ENCODE measurements around the gene GASK1A. TPM values are rescaled to one million over a fixed set of nuclear protein-coding genes. Genes with fewer than 3 reads are reported as not detected.
A peak's percentile ranks its signal among the peaks of the same experiment; 100 is the strongest.

The GASK1A gene
- total RNA-seq, 1 donor from 2014 or later, result 25.8 TPM

- H3K4me1 ChIP-seq, result no peaks in the 10 kb centered on the region
- H3K27ac ChIP-seq, result no peak overlapping the region
- intact Hi-C loops (cut with DNase I), result no loop called here
- DNase-seq (ENCODE audit: low spot score in 2 of 2), result no peak
- TF ChIP-seq, protein P1, sequence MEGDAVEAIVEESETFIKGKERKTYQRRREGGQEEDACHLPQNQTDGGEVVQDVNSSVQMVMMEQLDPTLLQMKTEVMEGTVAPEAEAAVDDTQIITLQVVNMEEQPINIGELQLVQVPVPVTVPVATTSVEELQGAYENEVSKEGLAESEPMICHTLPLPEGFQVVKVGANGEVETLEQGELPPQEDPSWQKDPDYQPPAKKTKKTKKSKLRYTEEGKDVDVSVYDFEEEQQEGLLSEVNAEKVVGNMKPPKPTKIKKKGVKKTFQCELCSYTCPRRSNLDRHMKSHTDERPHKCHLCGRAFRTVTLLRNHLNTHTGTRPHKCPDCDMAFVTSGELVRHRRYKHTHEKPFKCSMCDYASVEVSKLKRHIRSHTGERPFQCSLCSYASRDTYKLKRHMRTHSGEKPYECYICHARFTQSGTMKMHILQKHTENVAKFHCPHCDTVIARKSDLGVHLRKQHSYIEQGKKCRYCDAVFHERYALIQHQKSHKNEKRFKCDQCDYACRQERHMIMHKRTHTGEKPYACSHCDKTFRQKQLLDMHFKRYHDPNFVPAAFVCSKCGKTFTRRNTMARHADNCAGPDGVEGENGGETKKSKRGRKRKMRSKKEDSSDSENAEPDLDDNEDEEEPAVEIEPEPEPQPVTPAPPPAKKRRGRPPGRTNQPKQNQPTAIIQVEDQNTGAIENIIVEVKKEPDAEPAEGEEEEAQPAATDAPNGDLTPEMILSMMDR (IDR thresholded peaks at IDR 0.05), result no peak
- no peaks in the 10 kb centered on the region for H3K36me3 ChIP-seq
- H3K9me3 ChIP-seq, result no peaks in the 10 kb centered on the region
- H3K4me3 ChIP-seq, result no peak overlapping the region
- no peaks in the 10 kb centered on the region for H3K27me3 ChIP-seq
Observed at GRCh38 chr3:43091481-43091880, 112.4 kb downstream of the GASK1A start.

GRCh38 chr3:43093006-43093405 is 113.9 kb downstream of the GASK1A start:
- H3K27me3 ChIP-seq, result no peaks in the 10 kb centered on the region
- H3K36me3 ChIP-seq, result no peaks in the 10 kb centered on the region
- H3K9me3 ChIP-seq, result no peaks in the 10 kb centered on the region
- intact Hi-C loops (cut with DNase I), result no loop called here
- H3K4me1 ChIP-seq, result no peaks in the 10 kb centered on the region
- no peak overlapping the region for H3K27ac ChIP-seq
- no peak overlapping the region for H3K4me3 ChIP-seq
- TF ChIP-seq, protein P1 (IDR thresholded peaks at IDR 0.05), result no peak
- peak in 1 of 2 donors; percentile 58 for DNase-seq (ENCODE audit: low spot score in 2 of 2)

DNA sequence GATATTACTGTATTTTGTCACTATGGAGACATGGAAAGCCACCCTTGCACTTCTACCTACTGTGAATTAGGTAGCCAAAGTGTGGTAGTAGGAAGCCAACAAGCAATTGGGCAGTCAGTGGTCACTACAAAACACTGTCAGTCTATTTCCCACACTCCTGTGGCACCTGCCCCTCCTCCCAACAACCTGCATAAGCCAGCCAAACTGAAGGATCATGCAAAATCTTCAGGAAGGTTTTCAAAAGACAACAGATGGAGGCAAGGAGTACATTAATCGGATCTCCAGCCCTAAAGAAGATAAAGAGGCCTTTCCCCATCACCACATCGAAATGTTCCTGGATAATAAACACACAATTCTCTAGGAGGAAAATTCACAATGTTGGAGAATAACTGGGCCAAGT is 114.9 kb downstream of the GASK1A start:
- no peaks in the 10 kb centered on the region for H3K9me3 ChIP-seq
- no peak overlapping the region for H3K27ac ChIP-seq
- H3K4me3 ChIP-seq, result no peak overlapping the region
- TF ChIP-seq, protein P1 (IDR thresholded peaks at IDR 0.05), result no peak
- no peaks in the 10 kb centered on the region for H3K27me3 ChIP-seq
- DNase-seq (ENCODE audit: low spot score in 2 of 2), result peak in 1 of 2 donors; percentile 1
- intact Hi-C loops (cut with DNase I), result no loop called here
- H3K36me3 ChIP-seq, result no peaks in the 10 kb centered on the region
- H3K4me1 ChIP-seq, result no peaks in the 10 kb centered on the region

DNA sequence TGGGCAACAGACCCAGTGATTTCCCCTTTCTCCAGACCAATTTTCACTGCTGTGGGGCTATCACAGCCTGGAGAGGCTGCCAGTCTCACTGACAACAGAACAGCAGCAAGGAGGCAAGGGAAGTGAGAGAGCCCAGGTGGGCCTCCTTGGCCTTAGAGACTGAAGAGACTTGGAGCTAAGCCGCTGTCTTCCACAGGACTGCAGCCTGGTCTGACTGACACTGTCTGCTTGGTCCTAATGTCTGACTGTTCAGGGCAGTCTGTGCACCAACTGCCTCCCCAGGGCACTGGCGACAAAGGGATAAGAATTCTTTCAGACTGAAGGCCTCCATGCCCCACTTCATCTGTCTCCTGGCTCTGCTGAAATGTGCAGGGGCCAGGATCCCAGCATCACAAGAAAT is 115.3 kb downstream of the GASK1A start:
- peak in 1 of 2 donors; percentile 1 for DNase-seq (ENCODE audit: low spot score in 2 of 2)
- Histone ChIP-seq H3K4me3 (no peak overlapping the region), H3K4me1 (no peaks in the 10 kb centered on the region), H3K36me3 (no peaks in the 10 kb centered on the region), H3K27ac (no peak overlapping the region), H3K27me3 (no peaks in the 10 kb centered on the region), H3K9me3 (no peaks in the 10 kb centered on the region)
- TF ChIP-seq, protein P1 (IDR thresholded peaks at IDR 0.05), result no peak
- intact Hi-C loops (cut with DNase I), result no loop called here

GRCh38 chr3:43094851-43095250 is 115.7 kb downstream of the GASK1A start:
- H3K36me3 ChIP-seq, result no peaks in the 10 kb centered on the region
- peak in 1 of 2 donors; percentile 30 for DNase-seq (ENCODE audit: low spot score in 2 of 2)
- H3K27ac ChIP-seq, result no peak overlapping the region
- no peaks in the 10 kb centered on the region for H3K9me3 ChIP-seq
- TF ChIP-seq, protein P1 (IDR thresholded peaks at IDR 0.05), result no peak
- H3K27me3 ChIP-seq, result no peaks in the 10 kb centered on the region
- intact Hi-C loops (cut with DNase I), result no loop called here
- no peaks in the 10 kb centered on the region for H3K4me1 ChIP-seq
- H3K4me3 ChIP-seq, result no peak overlapping the region

- no peak overlapping the region for H3K4me3 ChIP-seq
- H3K36me3 ChIP-seq, result no peaks in the 10 kb centered on the region
- H3K4me1 ChIP-seq, result no peaks in the 10 kb centered on the region
- intact Hi-C loops (cut with DNase I), result no loop called here
- H3K27ac ChIP-seq, result no peak overlapping the region
- TF ChIP-seq, protein P1 (IDR thresholded peaks at IDR 0.05), result no peak
- DNase-seq (ENCODE audit: low spot score in 2 of 2), result peak in 1 of 2 donors; percentile 9
- no peaks in the 10 kb centered on the region for H3K9me3 ChIP-seq
- no peaks in the 10 kb centered on the region for H3K27me3 ChIP-seq
Observed at GRCh38 chr3:43095370-43095769, 116.3 kb downstream of the GASK1A start.

All from ascending aorta (tissue), 2 donors.